Colon (tissue), 2 donors: ENCODE measurements around the gene B9D1.

Experiments used
- FAIRE-seq: peaks from 2 replicates; lab custom pipeline; 2012; peaks lifted over from hg19 to GRCh38; lab: Jason Lieb, UNC
- donor health status: control.
- donor health status: control.

B9D1 gene

GRCh38 chr17:19301973-19302372, 60.5 kb downstream of the B9D1 start:
- FAIRE-seq: no peak

DNA sequence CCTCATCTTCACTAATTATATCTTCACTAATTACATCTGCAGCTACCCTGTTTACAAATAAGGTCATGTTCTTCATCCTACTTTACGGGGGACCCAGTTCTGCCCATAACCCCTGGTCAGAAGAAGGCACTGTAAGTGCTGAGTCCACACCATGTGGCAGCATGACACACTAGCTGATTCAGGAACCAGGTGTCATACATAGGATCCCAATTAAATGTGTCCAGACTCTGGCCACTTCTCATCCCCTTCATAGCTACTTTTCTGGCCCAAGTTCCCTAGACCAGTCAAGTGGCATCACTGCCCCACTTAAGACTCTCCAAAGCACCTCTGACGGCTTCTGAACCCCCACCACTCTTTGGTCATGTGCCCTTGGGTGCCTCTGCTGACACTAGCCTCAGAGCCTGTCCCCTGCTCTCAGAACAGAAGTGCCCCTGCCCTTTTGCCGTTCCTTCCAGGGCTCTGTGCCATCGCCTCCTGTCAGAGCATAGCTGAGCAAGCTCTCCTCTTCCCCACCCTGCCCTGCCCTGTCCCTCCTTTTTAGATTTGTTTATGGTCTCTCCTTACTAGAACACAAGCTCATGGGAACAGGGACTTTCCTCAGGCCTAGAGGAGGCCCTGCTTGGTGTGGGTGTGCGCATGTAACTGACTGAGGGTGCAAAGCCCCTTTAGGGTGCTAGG, 61.1 kb downstream of the B9D1 start:
- no peak for FAIRE-seq

DNA sequence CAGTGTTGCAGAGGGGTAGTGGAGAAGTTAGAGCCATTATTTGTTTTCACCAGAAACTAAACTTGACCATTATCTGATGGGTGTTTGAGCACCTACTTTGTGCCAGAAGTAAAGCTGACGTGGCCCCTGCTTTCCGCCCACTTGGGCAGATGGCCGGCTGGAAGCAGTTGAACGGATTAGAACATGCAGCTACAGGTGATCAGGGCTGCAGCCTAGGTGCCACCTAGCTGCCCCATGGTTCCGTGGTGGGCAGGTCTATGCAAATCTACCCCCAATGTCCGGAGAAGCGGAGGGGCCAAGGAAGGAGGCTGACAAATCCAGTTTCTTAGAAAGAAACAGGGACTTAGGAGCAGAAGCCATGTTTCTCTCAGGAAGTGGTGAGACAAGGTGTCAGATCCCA, 62.7 kb downstream of the B9D1 start:
- FAIRE-seq: no peak

GRCh38 chr17:19299214-19299747, 63.2 kb downstream of the B9D1 start:
- FAIRE-seq: no peak

DNA sequence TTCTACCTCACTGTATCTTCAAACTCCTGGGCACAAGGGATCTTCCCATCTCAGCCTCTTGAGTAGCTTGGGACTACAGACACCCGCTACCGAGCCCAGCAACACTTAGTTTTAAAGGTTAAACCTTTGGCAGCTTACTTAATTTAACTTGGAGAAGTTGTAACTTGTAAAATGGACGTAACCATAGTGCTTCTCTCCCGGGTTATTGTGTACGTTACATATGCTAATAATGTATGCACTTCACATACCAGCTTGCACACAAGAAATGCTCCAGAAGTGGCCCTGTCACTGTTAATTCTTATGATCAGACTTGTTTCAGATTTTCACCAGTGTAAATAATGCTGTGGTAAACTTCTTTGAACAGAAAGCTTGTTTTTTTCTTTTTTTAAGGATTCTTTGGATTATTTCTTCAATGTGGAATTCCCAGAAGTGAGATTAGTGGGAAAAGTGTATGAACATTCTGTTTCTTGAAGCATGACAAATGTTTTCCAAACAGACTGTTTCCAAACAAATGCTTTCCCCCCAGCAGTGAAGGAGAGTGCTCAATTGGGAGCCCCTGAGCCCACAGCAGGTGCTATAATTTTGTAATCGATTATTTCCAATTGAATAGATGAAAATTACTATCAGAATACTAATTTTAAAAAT, 63.8 kb downstream of the B9D1 start:
- no peak for FAIRE-seq

GRCh38 chr17:19296786-19297778, 65.4 kb downstream of the B9D1 start:
- FAIRE-seq: no peak

- FAIRE-seq: no peak
Observed at GRCh38 chr17:19295473-19296135, 66.9 kb downstream of the B9D1 start.

- no peak for FAIRE-seq
Observed at GRCh38 chr17:19294443-19294842, 68.1 kb downstream of the B9D1 start.
